DMS 273 (cell line): ENCODE measurements around the gene LARGE1.

ENCODE experiments used
- DNase-seq: peaks from one replicate; lab custom pipeline; 2025; ENCODE audit not compliant: unreplicated experiment; lab: John Stamatoyannopoulos, UW

The LARGE1 gene

DNA sequence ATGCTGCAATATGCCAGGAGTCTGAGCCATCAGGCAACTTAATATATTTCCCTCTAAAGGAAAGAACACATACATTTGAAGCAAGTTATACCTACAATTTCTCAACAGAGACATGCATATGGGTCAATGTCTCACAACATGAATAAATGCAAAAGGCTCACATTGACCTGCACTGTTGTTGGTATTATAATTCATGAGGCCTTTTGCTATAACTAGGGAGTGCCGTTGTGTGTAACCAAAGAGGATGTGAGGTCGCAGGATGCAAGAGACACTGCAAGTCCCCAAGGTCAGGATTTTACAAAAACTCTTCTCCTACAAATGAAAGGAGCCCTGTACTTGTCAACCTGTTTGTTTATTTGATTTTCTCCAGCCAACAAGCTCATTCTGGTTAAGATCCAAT, 250.5 kb downstream of the LARGE1 start:
- DNase-seq = no peak

DNA sequence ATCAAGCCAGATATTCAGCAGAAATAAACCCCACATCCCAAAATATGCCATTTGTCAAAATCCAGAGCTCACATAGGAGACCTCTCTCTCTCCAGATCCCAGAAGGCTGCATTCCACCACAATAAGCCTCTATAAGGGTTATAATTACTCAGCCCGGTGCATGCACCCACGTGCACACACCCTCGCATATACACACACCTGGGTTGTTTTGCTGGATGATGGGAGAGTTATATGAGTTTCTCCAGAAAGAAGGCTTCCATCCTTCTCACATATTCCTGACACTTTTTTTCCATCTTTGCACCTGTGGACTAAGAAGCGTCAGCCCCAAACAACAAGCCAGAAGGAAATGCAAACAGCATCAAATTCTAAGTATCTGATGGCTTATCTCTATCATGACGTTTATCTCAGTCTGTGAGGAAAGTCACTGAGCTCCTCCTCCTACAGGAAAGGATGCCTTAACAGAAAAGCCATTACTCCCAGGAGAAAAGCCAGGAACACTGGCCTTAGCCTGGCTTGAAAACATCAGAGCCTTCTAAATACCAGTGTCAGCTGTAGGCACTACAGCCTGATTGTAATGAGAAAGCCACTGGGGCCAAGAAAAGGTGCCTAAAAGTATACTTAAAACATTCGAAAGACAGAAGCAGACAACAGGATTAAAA, 253.2 kb downstream of the LARGE1 start:
- DNase-seq = no peak

DNA sequence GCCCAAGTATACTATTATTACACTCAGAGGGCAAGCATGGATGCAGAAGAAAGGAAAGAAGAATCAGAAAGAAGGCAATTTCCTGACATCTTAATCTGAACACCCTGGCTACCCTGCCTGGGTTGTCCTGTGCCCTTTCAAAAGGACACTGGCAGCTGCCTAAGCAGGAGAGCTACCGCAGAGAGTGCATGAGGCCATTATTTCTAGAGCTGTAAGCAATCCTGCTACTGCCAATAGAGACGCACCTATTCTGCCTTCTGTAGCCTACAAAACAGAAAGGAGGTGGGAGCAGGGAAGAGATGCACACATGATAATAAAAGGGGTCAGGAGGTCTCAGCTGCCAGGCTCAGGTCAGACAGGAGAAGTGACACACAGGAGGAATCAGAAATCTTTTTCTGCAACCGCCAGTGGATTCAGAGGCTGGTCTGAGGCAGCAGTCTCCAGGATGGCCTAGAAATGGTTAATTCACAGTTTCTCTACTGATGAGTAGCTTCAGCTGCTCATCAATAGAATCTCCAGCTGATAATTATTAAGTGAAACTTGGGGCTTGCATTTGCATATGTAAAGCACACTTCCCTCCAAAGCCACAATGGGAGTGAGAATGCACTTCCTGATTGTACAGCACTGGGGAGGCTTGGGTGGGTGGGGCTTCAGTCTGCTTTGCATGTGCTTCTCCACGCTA, 253.9 kb downstream of the LARGE1 start:
- no peak for DNase-seq

DNA sequence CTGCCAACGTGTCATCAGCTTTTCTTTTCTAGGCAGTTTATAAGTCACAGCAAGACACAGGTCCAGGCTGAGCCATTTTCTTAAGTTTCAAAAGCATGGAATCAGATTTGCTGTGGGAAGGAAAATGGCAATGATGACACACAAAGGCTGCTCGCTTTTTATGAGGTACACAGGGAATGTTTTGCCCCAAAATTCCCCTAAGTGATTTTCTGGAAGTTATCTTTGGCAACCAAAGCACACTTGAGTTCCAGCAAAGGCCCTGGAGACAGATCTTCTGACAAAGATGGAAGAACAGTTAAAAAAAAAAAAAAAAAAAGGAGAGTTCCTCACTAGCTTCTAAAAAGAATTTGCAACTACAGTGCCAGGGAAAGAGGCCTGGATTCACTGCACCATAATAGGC, 260.8 kb downstream of the LARGE1 start:
- no peak for DNase-seq

DNA sequence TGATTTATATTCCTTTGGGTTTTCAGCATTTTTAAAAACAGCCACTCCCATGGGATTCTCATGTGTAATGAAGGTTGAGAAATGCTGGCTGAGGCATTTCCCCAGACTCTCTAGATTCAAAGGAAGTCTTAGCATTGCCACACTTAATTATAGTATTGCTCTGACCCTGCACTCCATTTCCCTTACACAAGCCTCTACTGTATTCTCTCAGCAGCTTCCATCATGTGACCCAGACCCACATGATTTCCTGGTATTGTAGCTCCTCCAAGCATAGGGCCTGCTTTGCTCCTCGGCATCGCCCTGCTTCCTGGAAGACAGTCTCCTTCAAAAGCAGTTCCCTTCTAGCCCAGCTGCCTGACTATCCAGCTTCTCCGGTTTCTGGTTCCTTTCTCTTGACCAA, 261.5 kb downstream of the LARGE1 start:
- no peak for DNase-seq

DNA sequence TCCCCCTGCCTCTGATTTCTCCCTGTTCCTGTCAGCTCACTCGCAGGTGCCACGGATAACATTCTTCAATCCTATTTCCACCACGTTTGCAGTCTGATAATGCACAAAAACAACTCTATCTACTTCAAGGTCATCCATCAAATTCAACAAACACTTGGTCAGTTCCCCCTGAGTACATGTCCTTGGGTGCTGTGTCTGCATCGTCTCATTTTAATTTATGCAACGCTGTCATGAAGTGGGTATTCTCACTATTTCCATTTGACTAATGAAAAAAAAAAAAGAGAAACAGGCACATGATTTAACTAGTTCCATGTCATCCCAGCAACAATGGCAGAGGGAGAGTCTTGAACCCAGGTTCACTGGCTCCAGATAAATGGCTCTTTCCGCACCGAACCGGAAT, 262.6 kb downstream of the LARGE1 start:
- no peak for DNase-seq

DNA sequence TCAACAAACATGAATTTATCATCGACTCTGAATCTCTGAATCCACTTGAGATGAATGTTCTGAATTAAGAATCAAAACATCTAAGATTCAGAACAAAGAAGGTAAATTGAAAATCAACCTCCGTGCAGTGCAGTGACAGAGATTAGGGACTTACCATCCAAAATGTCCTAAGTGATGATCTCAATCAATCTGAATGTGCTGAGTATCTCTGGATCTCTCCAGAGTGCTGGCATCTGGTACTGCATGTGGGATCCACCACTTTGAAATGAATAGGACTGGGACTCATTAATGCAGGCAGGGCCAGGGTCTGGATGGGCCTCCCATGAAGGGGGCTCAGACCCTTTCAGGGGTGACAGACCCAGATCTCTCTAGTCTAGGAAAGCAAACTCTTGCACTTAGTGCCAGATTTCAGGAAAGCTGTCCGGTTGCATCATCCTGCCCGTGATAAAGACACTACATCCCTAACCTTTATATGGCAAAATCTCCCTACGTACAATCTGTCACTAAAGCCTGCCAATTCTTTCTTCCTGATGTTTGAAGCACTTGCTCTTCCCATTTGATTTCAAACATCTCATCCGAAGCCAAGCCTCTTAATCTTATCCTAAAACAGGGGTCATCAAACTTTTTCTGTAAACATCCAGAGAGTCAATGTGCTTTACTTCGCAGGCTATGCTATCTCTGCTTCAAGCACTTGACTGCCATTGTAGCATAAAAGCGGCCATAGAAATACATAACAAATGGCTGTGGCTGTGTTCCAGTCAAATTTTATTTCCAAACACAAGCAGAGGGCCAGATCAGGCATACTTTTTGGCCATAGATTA, 263.3 kb downstream of the LARGE1 start:
- peak; percentile 4 for DNase-seq

DNA sequence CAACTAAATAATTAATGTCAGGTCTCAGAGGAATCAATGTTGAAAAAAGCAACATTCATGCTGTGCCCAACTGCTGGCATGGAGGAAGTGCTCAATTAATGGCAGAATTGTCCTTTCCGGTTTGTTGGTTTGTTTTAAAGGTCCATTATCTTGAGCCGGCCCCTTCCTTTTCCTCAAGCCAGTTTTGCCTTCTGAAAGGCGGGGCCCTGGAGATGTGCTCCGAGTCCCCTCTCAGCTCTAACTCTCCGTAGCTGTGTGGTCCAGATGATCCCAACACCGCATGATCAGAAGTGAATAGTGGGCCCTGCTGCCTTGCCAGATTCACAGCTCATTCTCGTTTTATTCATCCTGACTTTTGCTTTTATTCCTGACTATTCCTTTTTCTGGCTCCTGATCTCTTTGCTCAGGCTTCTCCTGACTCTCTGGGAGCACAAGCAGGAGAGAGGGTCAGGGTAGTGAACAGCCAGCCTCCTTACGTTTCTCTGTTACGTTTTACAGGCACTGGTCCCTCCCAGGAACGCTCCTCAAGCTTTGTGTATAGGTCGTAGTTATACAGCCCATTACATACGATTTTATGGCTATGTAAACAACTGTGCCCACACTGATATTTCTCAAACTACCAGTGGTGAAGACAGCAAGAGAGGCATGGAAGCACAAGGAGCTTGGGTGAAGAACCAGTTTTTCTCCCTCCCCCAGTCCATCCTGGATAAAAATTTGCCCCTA, 265.9 kb downstream of the LARGE1 start:
- DNase-seq = no peak

DNA sequence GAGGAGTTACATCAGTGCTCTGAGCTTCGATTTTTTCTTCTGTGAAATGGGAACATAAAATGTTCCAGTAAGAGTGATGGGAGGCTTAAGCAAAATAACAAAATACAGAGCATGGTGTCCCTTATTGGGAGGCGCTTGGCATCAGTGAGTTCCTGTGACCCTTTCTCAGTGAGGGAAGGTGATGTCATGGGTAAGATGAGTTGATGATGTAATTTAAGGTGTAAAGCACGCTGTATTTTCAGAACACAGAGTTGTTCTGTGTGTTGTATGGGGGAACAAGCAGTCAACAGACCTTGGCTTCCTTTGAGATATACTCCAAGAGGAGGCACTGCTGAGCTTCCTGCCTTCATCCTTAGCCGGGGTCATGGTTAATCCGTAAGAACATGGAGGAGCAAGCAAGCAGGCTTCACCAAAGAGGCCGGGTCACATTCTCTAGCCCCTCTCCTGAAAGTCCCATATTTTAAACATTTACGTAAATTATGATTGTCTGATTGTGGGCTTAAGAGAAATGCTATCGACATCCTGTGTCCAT, 266.7 kb downstream of the LARGE1 start:
- no peak for DNase-seq

DNA sequence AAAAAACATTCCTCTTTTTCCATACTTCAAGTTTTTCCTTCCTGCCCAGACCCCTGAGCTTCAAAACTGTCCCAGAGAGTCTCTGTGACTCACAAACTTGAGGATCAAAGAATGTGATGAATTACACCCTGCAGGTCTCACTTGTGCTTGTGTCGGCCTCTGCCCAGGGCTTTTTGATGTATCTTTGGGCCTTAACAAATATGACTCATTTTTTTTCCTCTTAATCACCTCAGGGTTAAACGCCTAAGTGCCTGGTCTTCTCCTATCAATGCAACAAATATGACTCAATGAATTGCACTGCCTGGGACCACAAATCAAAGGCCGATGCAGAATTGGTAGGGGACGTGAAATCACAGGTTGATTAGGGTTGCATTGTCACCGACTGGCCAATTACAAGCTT, 267.7 kb downstream of the LARGE1 start:
- DNase-seq = no peak

DNA sequence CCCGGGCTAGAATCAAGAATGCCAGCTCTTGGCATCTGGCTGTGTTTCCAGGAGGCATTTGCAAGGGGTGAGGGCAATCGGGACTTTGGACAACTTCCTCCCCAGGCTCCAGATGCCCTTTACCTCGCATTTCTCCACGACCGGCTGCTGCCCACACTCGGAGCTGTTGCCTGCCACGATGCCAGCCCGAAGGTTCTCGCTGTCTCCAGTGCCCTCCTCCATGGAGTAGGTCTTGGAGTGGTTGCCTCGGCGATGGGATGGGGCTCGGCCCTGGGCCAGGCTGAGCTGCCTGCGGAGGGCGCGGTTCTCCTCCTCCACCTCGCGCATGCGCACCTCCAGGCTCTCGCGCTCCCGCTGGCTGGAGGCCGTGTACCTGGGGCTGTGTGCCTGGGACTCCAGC, 270.0 kb downstream of the LARGE1 start:
- no peak for DNase-seq

DNA sequence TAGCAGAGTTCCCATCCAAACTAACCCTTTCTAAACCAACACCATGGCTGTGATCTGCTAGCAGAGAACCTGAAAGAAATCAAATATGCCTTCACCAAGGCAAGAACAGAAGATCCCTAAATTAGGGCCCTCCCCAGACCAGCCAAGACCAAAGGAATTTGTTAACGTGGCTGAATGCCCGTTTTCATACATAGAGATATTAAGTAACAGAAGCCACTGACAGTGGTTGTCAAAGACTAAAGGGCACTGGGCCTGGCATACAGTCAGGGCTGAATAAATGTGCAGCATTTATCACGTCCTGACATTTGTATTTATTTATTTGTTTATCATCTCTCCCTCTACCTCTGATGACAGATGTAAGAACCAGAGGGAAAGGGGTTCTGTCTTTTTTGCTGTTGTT, 271.8 kb downstream of the LARGE1 start:
- DNase-seq = no peak

DNA sequence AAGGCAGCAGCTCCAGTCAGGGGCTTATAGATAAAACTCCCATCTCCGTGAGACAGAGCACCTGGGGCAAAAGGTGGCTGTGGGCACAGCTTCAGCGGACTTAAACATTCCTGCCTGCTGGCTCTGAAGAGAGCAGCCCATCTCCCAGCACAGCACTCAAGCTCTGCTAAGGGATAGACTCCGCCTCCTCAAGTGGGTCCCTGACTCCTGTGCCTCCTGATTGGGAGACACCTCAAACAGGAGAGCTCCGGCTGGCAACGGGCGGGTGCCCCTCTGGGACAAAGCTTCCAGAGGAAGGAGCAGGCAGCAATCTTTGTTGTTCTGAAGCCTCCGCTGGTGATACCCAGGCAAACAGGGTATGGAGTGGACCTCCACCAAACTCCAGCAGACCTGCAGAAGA, 279.4 kb downstream of the LARGE1 start:
- DNase-seq = no peak

DNA sequence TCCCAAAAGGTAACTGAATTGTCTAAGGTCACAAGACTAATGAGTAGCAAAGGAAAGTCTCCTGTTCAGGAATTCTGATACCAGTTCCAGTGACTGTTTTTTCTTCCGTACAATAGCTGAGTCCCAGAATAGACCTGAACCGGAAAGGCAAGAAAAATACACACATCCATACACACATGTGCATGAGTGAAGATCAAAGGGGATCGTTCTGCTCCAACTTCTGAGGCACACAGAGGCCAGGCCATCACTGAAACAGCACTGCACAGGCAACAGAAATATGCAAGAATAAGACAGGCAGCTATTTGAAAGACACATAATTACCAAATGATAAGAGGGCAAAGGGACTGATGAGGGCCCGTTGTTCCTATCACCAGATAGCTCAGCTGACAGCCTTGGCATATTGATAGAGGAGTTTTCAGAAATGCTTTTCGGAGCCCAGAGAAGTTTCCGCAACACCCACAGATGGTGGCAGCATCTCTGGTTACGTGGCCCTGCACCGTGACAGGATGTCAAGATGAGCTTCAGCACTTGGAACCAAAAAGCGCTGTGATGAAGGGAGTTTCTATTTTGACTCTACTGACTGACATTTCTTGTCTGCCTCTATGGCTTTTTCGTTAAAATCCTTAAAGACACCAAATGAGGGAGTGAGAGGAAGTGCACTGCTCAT, 280.6 kb downstream of the LARGE1 start:
- no peak for DNase-seq

DNA sequence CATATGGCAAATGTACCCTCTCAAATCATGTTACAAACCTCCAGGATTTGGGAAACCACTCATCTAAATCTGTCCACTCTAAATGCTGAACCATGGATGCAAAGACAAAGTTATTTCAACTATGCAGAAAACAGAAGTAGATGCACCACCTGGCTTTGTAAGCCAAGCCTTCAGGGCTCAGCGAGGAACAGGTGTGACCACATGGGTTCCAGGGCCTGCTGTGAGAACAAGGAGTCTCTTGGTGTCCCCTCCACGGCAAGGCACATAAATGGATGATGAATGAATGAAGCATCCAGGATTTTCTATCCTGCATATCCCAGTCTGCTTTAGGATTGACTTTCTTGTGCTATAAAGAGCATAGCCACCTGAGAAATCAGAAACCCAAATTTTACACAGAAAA, 284.5 kb downstream of the LARGE1 start:
- DNase-seq = no peak

DNA sequence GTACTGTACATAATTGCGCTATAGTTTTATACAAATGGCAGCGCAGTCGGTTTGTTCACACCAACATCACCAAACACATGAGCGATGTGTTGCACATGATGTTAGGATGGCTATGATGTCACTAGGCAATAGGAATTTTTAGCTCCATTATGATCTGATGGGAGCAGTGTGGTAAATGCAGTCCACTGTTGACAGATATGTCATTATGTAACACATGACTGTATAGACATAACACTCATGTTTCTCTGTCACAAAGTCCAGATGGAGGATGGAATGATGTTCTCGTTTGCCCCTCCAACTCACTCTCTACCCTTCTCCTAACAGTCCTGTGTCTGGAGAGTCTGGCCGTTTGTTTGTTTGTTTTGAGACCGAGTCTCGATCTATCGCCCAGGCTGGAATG, 288.5 kb downstream of the LARGE1 start:
- no peak for DNase-seq

DNA sequence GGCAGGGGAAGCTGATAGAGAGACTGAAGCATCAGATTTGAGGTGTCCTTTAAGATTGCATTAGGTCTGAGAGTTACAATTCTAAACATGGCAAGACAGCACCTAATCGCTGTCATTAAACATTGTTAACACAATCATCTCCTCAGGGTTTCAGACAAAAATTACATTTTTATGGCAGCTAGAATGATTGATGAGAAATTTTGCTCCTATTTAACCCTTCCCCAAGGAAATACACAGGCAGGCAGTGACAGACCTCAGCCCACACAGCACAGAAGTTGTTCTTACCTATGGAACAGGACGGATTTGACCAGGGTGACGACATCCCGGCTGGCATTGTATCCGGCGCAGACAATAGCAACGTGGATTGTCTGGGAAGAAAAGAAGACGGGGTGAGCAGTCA, 294.3 kb downstream of the LARGE1 start:
- DNase-seq = no peak

DNA sequence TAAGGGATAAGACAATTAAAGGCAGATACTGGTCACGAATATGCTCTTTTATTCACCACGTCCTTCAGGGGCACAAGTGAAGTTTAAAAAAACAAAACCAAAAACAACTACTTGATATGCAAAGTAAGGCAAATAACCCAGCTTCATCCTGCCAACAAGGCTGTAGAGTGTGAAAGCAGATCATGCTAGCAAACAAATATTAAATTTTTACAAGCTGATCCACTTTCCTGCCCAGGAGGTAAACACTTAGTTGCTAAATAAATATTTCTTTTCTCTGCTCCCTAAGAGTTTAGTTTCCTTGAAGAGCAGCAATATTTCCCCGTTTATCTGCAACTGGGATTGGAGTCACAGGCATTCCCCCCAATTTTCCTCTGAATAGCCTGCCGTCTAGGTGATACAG, 300.2 kb downstream of the LARGE1 start:
- no peak for DNase-seq

DNA sequence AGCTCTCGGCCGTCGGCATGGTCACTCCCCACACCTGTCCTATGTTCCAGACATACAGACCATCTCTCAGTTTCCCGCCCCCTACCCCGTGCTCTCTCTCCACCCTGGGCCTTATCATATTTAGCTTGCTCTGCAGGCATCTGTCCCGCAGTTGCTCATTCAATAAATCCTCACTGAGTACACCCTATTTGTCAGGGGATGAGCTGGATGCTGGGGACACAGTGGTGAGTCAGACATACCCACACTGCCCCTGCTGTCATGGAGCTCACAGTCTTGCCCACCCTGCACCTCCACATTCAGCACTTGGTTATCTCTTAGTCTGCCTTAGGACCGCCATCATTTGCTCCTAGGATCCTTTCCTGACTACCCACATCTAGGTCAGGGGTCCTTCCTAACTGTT, 313.8 kb downstream of the LARGE1 start:
- DNase-seq = no peak

DNA sequence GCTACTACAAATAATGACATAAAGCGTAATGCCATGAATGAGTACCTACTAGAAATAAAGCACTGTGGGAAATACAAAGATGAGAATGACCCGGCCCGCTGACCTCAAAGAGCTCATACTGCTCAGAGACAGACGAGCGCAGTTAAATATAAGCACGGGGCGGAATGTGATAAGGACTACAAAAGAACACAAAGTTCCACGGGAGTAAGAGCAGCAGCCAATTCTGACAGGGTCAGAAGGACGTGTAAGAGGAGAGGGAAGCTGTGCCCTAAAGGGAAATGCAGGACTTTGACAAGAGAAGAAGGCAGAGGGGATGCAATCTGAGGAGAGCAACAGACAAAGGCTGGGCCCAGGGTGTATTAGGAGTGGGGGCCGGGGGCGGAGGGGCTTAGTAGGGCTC, 314.6 kb downstream of the LARGE1 start:
- no peak for DNase-seq

DNA sequence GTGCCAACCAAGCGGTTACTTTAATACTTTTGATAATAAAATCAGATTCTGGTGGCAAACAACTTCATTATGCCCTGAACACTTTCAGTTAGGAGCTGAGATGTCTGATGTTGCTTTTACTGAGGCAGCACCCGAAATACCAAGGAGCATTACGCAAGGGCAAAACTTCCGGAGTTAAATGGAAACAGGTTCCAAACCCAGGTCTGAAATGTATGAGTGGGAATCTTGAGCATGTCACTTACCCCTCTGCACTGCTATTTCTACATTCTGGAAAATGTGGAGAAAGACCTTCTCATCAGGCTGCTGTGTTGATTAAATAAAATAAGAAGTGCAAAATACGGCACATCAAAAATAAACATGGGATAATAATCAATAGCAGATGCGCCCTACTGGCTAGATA, 315.1 kb downstream of the LARGE1 start:
- DNase-seq = no peak
